Fibroblast of lung (primary cell): Measurements from ENCODE around the gene MOCS3. TPM values are rescaled to one million over a fixed set of nuclear protein-coding genes. Genes with fewer than 3 reads are reported as not detected.

ENCODE experiments used
- DNase-seq, 2 donors: peaks; one replicate each; pipeline versions ENCODE4 v3.0.0 to v3.0.0-alpha.2; 2010; ENCODE audit warnings: low read depth in 2 of 2
- H2AFZ ChIP-seq: 2 replicates; pipeline ENCODE4 v1.5.1; 2012; ENCODE audit warnings: low read length, control low read depth, inconsistent platforms
- H3K27ac ChIP-seq: 2 replicates; pipeline ENCODE4 v1.5.1; 2011; ENCODE audit warnings: low read length, control low read depth; ENCODE audit not compliant: insufficient read depth
- H3K27me3 ChIP-seq: 2 replicates; pipeline ENCODE4 v1.5.1; 2011; ENCODE audit warnings: mild to moderate bottlenecking, low read length; ENCODE audit not compliant: control insufficient read depth, insufficient read depth
- H3K36me3 ChIP-seq: 2 replicates; pipeline ENCODE4 v1.5.1; 2011; ENCODE audit warnings: low read length; ENCODE audit not compliant: control insufficient read depth, insufficient read depth
- H3K4me1 ChIP-seq: 2 replicates; pipeline ENCODE4 v1.5.1; 2011; ENCODE audit warnings: low read length; ENCODE audit not compliant: control insufficient read depth, insufficient read depth; ENCODE audit errors: extremely low read depth
- H3K4me2 ChIP-seq: 2 replicates; pipeline ENCODE4 v1.5.1; 2011; ENCODE audit warnings: low read length, control low read depth; ENCODE audit not compliant: insufficient read depth; ENCODE audit errors: extremely low read depth
- H3K4me3 ChIP-seq, 4 experiments: fragments of 200-600 bp in 1 of 4; sonication (generic) in 1 of 4; replicated peaks in 1 of 4; 2 replicates each; pipeline ENCODE4 v1.5.1; 2011 to 2016; ENCODE audit warnings: low read length in 4 of 4, low read depth in 3 of 4, mild to moderate bottlenecking in 3 of 4, control low read depth in 2 of 4, inconsistent platforms in 1 of 4, mixed read lengths in 1 of 4; ENCODE audit not compliant: insufficient read depth in 1 of 4; ENCODE audit errors: control extremely low read depth in 1 of 4
- H3K79me2 ChIP-seq: 2 replicates; pipeline ENCODE4 v1.5.1; 2012; ENCODE audit warnings: mild to moderate bottlenecking, low read length, inconsistent platforms; ENCODE audit not compliant: control insufficient read depth, insufficient read depth
- H3K9ac ChIP-seq: 2 replicates; pipeline ENCODE4 v1.5.1; 2011; ENCODE audit warnings: mild to moderate bottlenecking, low read length, control low read depth; ENCODE audit not compliant: insufficient read depth
- H3K9me3 ChIP-seq: 2 replicates; pipeline ENCODE4 v1.5.1; 2012; ENCODE audit warnings: low read depth, low read length; ENCODE audit not compliant: control insufficient read depth, insufficient read depth
- H4K20me1 ChIP-seq: 2 replicates; pipeline ENCODE4 v1.5.1; 2011; ENCODE audit warnings: low read length; ENCODE audit not compliant: control insufficient read depth, insufficient read depth; ENCODE audit errors: extremely low read depth
- CTCF ChIP-seq, 2 donors: IDR thresholded peaks in 1 of 2; conservative IDR thresholded peaks in 1 of 2; 1 replicate in 1 of 2; 2 replicates in 1 of 2; pipeline ENCODE4 v1.5.1; 2011 to 2012; ENCODE audit warnings: low read length in 2 of 2, control low read depth in 1 of 2, inconsistent platforms in 1 of 2, low read depth in 1 of 2, mild to moderate bottlenecking in 1 of 2
- EZH2 ChIP-seq: IDR thresholded peaks from 2 replicates; pipeline ENCODE4 v1.5.1; 2012; ENCODE audit warnings: low read length, control low read depth, mild to moderate bottlenecking; ENCODE audit errors: missing control alignments
- polyA plus RNA-seq, 2 donors: library from polyadenylated mRNA; depleted of rRNA in 1 of 2; stranded (reverse) in 1 of 2; unstranded in 1 of 2; fragments of >200 nt; gene quantifications; 2 replicates each; pipeline ENCODE4 v1.2.1, GENCODE V29; 2011 to 2012; ENCODE audit warnings: missing spikeins in 1 of 2
- total RNA-seq: library from RNA; depleted of rRNA; stranded (reverse); fragments of >200 nt; gene quantifications from 2 replicates; pipeline ENCODE4 v1.2.1, GENCODE V29; 2014

The MOCS3 gene
- total and polyA plus RNA-seq, 2 donors (not counting 1 experiment from before 2014, with no cell fraction given) = 3.7 to 10.1 TPM

- peaks cover 2% of the 10 kb centered on the region for H4K20me1 ChIP-seq
- no peak for TF ChIP-seq CTCF (conservative IDR thresholded peaks at IDR 0.05 in 1 of 2, IDR thresholded peaks at IDR 0.05 in 1 of 2; ENCODE audit: low read depth in 1 of 2, low read length in 2 of 2)
- TF ChIP-seq EZH2 = no peak
- DNase-seq = peak in 1 of 2 donors; percentile 54
- H3K27me3 ChIP-seq = no peaks in the 10 kb centered on the region
- peaks cover 3% of the 10 kb centered on the region for H3K36me3 ChIP-seq
- H3K79me2 ChIP-seq = peaks cover 99% of the 10 kb centered on the region
- H3K9ac ChIP-seq = no peak overlapping the region
- H3K4me1 ChIP-seq = peaks cover 9% of the 10 kb centered on the region
- no peaks in the 10 kb centered on the region for H3K9me3 ChIP-seq
- no peak overlapping the region for H2AFZ ChIP-seq
- no peak overlapping the region for H3K27ac ChIP-seq
- no peak overlapping the region for H3K4me2 ChIP-seq
- H3K4me3 ChIP-seq = no peak overlapping the region
Observed at GRCh38 chr20:50924261-50924920, 34.2 kb upstream of the MOCS3 start.

GRCh38 chr20:50926530-50926929 is 32.1 kb upstream of the MOCS3 start:
- Histone ChIP-seq H3K9ac (no peak overlapping the region), H3K4me1 (peaks cover 6% of the 10 kb centered on the region), H3K27ac (no peak overlapping the region), H3K9me3 (no peaks in the 10 kb centered on the region), H3K4me2 (no peak overlapping the region), H3K27me3 (no peaks in the 10 kb centered on the region), H3K4me3 (no peak overlapping the region), H3K79me2 (peaks cover 90% of the 10 kb centered on the region), H4K20me1 (no peaks in the 10 kb centered on the region), H2AFZ (no peak overlapping the region), H3K36me3 (peaks cover 3% of the 10 kb centered on the region)
- TF ChIP-seq EZH2 (no peak), CTCF (conservative IDR thresholded peaks at IDR 0.05 in 1 of 2, IDR thresholded peaks at IDR 0.05 in 1 of 2; ENCODE audit: low read depth in 1 of 2, low read length in 2 of 2) (no peak)
- no peak for DNase-seq

- Histone ChIP-seq H3K36me3 (peaks cover 5% of the 10 kb centered on the region), H4K20me1 (no peaks in the 10 kb centered on the region)
Observed at GRCh38 chr20:50928469-50928868, 30.1 kb upstream of the MOCS3 start.

More at GRCh38 chr20:50928469-50928868, 30.1 kb upstream of the MOCS3 start:
- H3K27ac ChIP-seq = no peak overlapping the region
- peaks cover 6% of the 10 kb centered on the region for H3K4me1 ChIP-seq
- H3K4me3 ChIP-seq = peak overlapping the region; percentile 23 to 91 (median 58)
- H3K9ac ChIP-seq = no peak overlapping the region
- TF ChIP-seq CTCF (conservative IDR thresholded peaks at IDR 0.05 in 1 of 2, IDR thresholded peaks at IDR 0.05 in 1 of 2; ENCODE audit: low read depth in 1 of 2, low read length in 2 of 2) = peak in 1 of 2 donors; percentile 19
- no peak for TF ChIP-seq EZH2
- H2AFZ ChIP-seq = no peak overlapping the region
- H3K9me3 ChIP-seq = no peaks in the 10 kb centered on the region
- H3K4me2 ChIP-seq = peak overlapping the region; percentile 85
- no peaks in the 10 kb centered on the region for H3K27me3 ChIP-seq
- DNase-seq = no peak
- H3K79me2 ChIP-seq = peaks cover 71% of the 10 kb centered on the region
